Right lobe of liver (tissue), 4 donors: Measurements from ENCODE around the gene PTPRK.

Source experiments
- CTCF ChIP-seq, 4 donors: fragments of 200-600 bp in 3 of 4; fragments of 450-650 bp in 1 of 4; IDR thresholded peaks; one replicate each; pipeline versions ENCODE4 v1.5.1 to v1.8.0; 2016 to 2022; ENCODE audit warnings: antibody characterized with exemption in 4 of 4, mild to moderate bottlenecking in 2 of 4
- POLR2A ChIP-seq: fragments of 450-650 bp; IDR thresholded peaks from one replicate; pipeline ENCODE4 v1.6.1; 2017; ENCODE audit warnings: antibody characterized with exemption, mild to moderate bottlenecking
- donor health status: DM: no; HTN: no; CAD: no.
- donor health status: DM: no; HTN: no; CAD: no.
- donor health status: DM: no; HTN: yes; CAD: no.

DNA sequence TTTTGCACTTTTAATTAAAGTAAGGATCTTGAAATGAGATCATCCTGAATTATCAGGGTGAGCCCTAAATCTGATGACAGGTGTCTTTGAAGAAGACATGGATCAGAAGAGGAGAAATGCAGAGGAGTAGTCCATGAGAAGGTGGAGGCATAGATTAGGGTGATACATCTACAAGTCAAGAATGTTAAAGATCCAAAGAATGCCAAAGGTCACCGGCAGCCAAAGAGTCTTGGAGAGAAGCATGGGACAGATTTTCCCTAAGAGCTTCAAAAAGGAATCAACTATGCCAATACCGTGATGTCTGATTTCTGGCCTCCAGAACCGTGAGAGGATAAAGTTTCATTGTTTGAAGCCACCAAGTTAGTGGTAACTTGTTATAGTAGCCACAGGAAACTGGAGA, 560.5 kb downstream of the PTPRK start:
- TF ChIP-seq CTCF (IDR thresholded peaks at IDR 0.05) (no peak), POLR2A (no peak)
